Anterior cingulate cortex (tissue), 58 donors: Measurements from ENCODE around the gene ADD1.

Source experiments
- DNase-seq, 58 donors: peaks; one replicate each; lab custom pipeline; 2025; lab: John Stamatoyannopoulos, UW

ADD1 gene, protein sequence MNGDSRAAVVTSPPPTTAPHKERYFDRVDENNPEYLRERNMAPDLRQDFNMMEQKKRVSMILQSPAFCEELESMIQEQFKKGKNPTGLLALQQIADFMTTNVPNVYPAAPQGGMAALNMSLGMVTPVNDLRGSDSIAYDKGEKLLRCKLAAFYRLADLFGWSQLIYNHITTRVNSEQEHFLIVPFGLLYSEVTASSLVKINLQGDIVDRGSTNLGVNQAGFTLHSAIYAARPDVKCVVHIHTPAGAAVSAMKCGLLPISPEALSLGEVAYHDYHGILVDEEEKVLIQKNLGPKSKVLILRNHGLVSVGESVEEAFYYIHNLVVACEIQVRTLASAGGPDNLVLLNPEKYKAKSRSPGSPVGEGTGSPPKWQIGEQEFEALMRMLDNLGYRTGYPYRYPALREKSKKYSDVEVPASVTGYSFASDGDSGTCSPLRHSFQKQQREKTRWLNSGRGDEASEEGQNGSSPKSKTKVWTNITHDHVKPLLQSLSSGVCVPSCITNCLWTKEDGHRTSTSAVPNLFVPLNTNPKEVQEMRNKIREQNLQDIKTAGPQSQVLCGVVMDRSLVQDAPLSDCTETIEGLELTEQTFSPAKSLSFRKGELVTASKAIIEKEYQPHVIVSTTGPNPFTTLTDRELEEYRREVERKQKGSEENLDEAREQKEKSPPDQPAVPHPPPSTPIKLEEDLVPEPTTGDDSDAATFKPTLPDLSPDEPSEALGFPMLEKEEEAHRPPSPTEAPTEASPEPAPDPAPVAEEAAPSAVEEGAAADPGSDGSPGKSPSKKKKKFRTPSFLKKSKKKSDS

GRCh38 chr4:2843263-2843940 lies at the start of gene ADD1:
Gene ADD1, plus strand, starts transcription at chr4:2843844. Its CDS starts 32,072 bp downstream, at chr4:2875916.
- peak; percentile 75 to 96 (median 91) for DNase-seq

GRCh38 chr4:2794486-2795299 lies 49.0 kb upstream of the ADD1 start:
- peak in 11 of 58 donors; percentile 12 to 52 (median 44) for DNase-seq

DNA sequence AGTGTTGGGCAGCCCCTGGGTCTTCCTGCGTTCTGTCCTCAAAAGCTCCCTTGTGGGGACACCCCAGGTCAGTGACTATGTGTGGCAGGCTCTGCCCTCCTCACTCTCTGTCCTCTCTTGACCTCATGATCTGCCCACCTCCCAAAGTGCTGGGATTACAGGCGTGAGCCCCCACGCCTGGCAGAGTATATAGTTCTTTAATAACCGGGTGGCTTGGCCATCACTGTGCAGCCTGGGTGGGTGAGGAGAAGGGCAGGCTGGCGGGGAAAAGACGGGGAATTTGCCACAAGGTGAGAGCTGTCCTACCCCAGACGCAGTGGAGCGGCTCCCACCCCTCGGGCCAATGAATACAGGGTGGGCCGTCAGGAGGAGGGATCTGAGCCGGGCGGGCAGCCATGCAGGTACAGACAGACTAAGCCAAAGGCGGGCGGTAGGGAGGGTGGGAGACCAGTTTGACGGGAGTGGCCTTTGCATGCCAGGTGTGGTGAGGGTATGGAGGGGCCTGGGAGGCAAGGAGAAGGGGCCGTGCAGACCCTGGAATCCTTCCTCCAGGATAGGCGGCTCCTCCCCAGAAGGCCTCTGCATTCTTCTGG lies 48.2 kb upstream of the ADD1 start:
- DNase-seq, result no peak

DNA sequence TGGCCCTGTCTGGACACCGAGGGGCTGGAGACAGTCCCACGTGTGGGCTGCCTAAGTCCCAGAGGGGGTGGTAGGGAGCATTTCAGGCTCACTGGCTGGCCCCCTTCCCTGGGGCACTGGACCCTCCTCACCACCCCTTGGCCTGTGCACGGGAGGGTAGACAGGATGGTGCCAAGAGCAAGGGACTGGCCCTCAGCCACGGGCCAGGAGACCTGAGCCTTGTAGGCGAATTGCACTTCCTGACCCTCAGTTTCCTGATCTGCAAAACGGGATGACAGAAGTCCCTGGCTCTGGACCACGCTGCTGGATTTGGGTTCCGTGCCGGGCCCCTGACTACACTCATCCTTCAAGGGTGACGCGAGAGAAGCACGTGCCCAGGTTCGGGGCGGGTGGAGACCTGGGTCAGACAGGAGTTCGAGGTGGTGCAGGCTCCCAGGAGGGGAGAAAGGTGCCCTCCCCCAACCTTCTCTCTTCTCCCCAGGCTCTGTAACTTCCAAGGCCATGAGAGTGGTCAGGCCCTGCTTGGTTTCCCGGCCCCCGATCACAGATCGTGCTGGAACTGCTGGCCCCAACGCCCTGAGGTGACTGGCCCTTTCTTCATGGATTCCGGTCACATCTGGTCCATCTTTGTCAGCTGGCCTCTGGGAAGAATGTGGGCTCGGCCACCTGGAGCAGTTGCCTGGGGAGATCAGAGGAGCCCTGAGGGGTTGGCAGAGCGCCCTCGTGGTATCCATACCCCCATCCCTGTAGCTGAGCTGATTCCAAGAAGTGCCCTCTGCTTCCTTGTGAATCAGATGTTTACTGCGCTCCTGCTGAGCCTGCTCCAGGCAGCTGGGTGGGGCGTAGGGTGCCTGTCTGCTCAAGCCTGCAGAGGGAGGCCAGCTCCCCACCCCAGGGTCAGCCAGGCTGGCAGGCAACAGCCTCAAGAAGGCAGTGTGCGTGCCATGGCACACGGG lies 47.5 kb upstream of the ADD1 start:
- DNase-seq, result peak in 1 of 58 donors; percentile 38

DNA sequence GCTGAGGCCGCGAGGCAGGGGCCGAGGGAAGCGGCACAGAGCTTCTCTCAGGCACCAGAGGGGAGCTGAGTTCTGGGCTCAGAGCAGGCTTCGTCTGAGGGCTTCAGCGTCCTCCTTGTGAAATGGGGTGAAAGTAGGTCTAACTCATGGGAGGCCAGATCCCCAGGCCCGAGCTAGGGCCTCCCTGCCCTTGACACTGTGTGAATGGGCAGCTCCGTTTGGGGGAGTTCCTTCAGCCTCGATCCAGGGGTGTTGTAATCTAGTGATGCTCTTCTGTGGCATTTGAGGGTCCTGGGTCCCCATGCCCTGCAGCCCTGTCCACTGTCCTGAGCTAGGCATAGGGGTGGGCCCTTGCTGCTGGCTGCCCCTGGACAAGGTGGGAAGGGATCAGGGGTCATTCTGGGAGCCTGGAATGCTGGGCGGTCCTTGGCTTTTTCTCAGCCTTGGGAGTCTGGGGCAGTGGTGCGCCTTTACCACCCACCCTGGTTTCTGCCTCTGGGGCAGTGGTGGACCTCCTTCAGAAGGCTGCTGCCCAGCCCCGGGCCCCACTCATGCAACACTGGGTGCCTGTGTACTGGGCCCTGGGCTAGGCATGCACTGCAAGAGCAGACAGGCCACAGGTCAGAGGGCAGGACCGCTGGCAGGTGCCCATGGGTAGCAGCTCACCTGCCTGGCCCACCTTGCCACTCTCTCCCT lies 46.6 kb upstream of the ADD1 start:
- DNase-seq, result no peak

GRCh38 chr4:2797545-2798305 lies 45.9 kb upstream of the ADD1 start:
- DNase-seq, result no peak

- DNase-seq, result peak in 26 of 58 donors; percentile 20 to 67 (median 42)
Measured at GRCh38 chr4:2798399-2799223, 45.0 kb upstream of the ADD1 start.

- no peak for DNase-seq
Measured at GRCh38 chr4:2799224-2799911, 44.3 kb upstream of the ADD1 start.

GRCh38 chr4:2799971-2800690 lies 43.5 kb upstream of the ADD1 start:
- peak in 5 of 58 donors; percentile 20 to 47 (median 36) for DNase-seq

DNA sequence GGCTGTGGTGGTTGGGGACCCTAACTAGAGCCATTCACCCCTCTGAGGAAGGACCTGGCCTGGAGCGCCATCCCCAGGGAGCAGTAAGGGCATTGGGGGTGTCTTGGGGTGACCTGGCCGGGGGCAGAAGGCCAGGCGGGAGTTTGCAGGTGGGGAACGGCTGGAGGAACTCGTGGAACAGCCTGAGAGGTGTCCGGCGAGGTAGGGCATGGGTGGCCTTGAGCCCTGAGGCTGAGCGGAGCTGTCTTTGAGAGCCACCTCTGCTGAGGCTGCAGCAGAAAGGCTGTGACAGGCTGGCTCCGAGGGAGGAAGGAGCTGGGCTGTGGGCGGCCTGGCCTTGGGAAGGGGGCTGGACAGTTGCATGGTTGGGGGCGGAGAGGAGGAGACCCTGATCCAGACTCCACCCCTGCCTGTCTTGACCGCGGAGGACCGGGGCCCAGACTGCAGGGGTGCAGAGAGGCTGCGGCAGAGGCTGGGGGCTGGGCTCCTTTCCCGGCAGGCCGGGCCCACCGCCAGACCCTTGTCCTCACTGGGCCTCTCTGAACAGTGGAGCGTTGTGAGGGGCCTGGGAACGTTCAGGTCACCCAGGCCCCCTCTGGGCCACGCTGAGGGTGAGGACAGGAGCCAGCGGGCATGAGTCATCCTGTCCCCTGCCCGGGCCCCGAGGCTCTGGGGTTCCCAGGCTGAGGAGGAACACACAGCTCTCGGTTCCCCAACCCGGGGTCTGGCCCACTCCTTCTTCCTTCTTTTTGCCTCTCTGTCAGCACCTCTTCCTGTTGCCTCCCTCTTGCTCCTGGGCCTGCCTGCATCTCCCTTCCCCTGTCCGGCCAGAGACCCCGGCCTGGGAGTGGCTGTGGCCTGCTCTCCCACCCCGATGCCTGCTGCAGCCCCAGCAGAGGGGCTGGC lies 42.7 kb upstream of the ADD1 start:
- peak in 54 of 58 donors; percentile 27 to 93 (median 82) for DNase-seq

GRCh38 chr4:2802618-2803531 lies 40.8 kb upstream of the ADD1 start:
- DNase-seq, result no peak

DNA sequence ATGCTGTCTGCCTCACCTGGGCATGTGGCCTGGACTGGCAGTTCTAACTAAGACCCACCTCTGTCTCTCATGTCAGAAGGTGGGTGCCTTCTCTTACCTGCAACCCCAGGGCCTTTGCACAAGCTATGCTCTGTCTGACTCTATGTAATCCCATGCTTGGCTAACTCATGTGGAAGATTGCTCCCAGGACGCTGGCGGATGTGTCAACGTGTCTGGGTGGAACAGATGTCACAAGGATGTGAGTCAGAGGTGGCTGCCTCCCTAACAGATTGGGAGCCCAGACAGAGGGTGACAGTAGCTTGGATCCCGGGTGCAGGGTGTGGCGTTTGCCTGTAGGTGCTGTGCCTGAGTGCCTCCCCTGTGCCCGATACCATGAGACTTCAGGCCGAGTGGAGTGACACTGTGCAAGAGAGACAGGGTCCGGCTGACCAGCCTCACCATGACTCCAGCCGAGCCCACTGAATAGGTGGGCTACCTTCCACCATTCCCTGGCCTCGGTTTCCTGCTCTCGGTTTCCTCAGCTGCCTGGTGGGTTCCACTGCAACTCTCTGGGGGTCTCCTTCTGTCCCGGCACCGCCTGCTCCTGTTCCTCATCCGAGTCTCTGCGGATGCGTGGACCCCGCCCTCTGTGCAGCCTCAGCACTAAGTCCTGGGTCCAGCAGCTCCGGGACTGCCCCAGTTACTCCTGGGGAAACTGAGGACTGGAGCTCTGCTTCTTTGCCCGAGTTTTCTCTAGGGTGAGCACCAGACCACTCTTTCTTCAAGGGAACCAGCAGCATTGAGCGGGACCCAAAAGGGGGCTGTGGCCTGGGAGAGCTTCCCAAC lies 39.8 kb upstream of the ADD1 start:
- no peak for DNase-seq
